HG03354 (cell line): Measurements from ENCODE around the gene MED27.

Experiments
- ATAC-seq: cut with Tn5 transposase; IDR thresholded peaks from one replicate; pipeline ENCODE4 v1.9.1; 2021; ENCODE audit warnings: mild to moderate bottlenecking; ENCODE audit not compliant: unreplicated experiment, poor library complexity, severe bottlenecking

MED27 gene

GRCh38 chr9:132046456-132046855, 33.2 kb downstream of the MED27 start:
- no peak for ATAC-seq

- no peak for ATAC-seq
Observed at GRCh38 chr9:132044176-132044875, 35.3 kb downstream of the MED27 start.

GRCh38 chr9:132043708-132044107, 36.0 kb downstream of the MED27 start:
- ATAC-seq = no peak

- no peak for ATAC-seq
Observed at GRCh38 chr9:132042324-132042723, 37.3 kb downstream of the MED27 start.

- ATAC-seq = no peak
Observed at GRCh38 chr9:132041798-132042197, 37.9 kb downstream of the MED27 start.

- no peak for ATAC-seq
Observed at GRCh38 chr9:132040808-132041207, 38.9 kb downstream of the MED27 start.

GRCh38 chr9:132040246-132040645, 39.4 kb downstream of the MED27 start:
- ATAC-seq = no peak

GRCh38 chr9:132039284-132039683, 40.4 kb downstream of the MED27 start:
- no peak for ATAC-seq

- no peak for ATAC-seq
Observed at GRCh38 chr9:132037458-132037857, 42.2 kb downstream of the MED27 start.

- ATAC-seq = no peak
Observed at GRCh38 chr9:132036521-132036920, 43.1 kb downstream of the MED27 start.

- ATAC-seq = no peak
Observed at GRCh38 chr9:132035679-132036078, 44.0 kb downstream of the MED27 start.

- no peak for ATAC-seq
Observed at GRCh38 chr9:132032238-132032950, 47.3 kb downstream of the MED27 start.

GRCh38 chr9:132031467-132032237, 48.0 kb downstream of the MED27 start:
- ATAC-seq = no peak

GRCh38 chr9:132030626-132031325, 48.9 kb downstream of the MED27 start:
- no peak for ATAC-seq

- no peak for ATAC-seq
Observed at GRCh38 chr9:132027752-132028663, 51.7 kb downstream of the MED27 start.

GRCh38 chr9:132026932-132027585, 52.6 kb downstream of the MED27 start:
- ATAC-seq = no peak

- no peak for ATAC-seq
Observed at GRCh38 chr9:132025766-132026165, 53.9 kb downstream of the MED27 start.

GRCh38 chr9:132024589-132024988, 55.1 kb downstream of the MED27 start:
- no peak for ATAC-seq
